Measurements from ENCODE around the gene BTN2A1. TPM values are rescaled to one million over a fixed set of nuclear protein-coding genes. Genes with fewer than 3 reads are reported as not detected.
A peak's percentile ranks its signal among the peaks of the same experiment; 100 is the strongest.

BTN2A1 gene
- total RNA-seq, 4 donors from 2014 or later, result 15.3 to 35.8 (median 20.7) TPM

DNA sequence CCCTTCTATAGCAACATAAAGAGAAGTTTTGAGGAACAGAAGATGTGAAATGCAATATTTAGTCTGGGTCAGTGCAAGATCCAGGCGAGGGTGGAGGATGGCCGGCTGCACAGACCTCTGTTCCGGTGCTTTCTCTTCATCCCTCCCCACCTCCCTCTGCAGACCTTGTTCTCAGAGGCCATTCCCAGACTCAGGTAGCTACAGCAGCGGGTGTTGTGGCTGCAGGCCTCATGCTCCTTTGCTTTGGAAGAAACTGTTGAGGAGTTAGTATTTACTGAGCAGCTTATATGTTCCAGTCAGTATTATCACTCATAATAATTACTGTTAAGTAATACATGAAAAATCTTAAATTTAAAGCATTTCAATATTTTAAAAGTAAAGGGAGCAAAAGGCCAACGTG, 15.8 kb upstream of the BTN2A1 start:
- in situ Hi-C loops (cut with MboI; ENCODE audit: low pct_ligation_motif_present in 1 of 4, low pct_unique_long_range_greater_than_20kb in 1 of 4, low sequenced_read_pairs in 3 of 4) (no loop called here), intact Hi-C loops (cut with DNase I; ENCODE audit: low total_unique reads) (no loop called here)
- WGBS, 2 donors (ENCODE audit: low coverage in 1 of 2), result 55 to 63% methylated on average over 4 to 5 of the region's 5 CpGs
- no peak for DNase-seq
- peak overlapping the region in 1 of 4 donors; percentile 61 for H3K4me3 ChIP-seq
- H3K36me3 ChIP-seq, result no peaks in the 10 kb centered on the region
- no peak overlapping the region for H3K27ac ChIP-seq
- no peaks in the 10 kb centered on the region for H3K9me3 ChIP-seq
- H3K27me3 ChIP-seq, result no peaks in the 10 kb centered on the region
- H3K4me1 ChIP-seq, result peaks cover 0 to 35% (median 11%) of the 10 kb centered on the region in 4 donors
- TF ChIP-seq, protein P1, sequence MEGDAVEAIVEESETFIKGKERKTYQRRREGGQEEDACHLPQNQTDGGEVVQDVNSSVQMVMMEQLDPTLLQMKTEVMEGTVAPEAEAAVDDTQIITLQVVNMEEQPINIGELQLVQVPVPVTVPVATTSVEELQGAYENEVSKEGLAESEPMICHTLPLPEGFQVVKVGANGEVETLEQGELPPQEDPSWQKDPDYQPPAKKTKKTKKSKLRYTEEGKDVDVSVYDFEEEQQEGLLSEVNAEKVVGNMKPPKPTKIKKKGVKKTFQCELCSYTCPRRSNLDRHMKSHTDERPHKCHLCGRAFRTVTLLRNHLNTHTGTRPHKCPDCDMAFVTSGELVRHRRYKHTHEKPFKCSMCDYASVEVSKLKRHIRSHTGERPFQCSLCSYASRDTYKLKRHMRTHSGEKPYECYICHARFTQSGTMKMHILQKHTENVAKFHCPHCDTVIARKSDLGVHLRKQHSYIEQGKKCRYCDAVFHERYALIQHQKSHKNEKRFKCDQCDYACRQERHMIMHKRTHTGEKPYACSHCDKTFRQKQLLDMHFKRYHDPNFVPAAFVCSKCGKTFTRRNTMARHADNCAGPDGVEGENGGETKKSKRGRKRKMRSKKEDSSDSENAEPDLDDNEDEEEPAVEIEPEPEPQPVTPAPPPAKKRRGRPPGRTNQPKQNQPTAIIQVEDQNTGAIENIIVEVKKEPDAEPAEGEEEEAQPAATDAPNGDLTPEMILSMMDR (IDR thresholded peaks at IDR 0.05), result no peak
- TF ChIP-seq POLR2AphosphoS5 (IDR thresholded peaks at IDR 0.05) (no peak), EP300 (IDR thresholded peaks at IDR 0.05; ENCODE audit: low read depth) (no peak)

DNA sequence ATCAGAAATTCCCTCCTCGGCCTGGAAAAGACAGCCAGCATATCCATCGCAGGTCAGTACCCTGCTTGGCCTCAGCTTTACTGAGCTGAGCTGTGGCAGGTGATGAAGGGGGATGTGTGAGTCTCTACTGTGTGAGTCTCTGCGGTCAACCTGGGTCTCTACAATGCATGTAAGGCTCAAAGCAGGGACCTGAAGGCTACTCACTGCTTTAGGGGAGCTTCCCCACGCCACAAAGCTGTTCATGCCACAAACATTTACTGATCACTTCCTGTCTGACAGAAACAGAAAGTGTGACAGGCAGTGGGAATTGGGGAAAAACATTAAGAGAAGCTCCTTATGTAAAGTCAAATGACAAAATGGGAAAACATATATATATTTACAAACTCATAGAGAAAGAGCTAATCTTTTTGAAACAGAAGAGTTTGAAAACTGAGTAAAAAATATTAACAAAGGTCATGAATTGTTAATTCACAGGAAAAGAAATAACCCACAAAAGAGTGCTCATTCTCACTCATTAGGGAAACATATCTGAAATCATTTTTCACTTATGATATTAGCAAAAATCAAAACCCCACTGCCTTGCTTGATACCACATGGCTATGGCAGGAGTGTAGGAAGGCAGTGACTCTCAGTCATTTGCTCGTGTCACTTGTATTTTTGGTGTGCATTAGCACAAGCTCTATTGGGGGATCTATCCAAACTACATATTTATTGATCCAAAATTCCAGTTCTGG, 11.7 kb upstream of the BTN2A1 start:
- Histone ChIP-seq H3K4me3 (no peak overlapping the region), H3K27me3 (no peaks in the 10 kb centered on the region), H3K27ac (no peak overlapping the region), H3K4me1 (peaks cover 0 to 24% (median 5%) of the 10 kb centered on the region in 4 donors), H3K9me3 (no peaks in the 10 kb centered on the region), H3K36me3 (peaks cover 0 to 7% (median 0%) of the 10 kb centered on the region in 4 donors)
- 67 to 80% methylated on average over 1 to 5 of the region's 5 CpGs for WGBS, 2 donors (ENCODE audit: low coverage in 1 of 2)
- intact Hi-C loops (cut with DNase I; ENCODE audit: low total_unique reads) (no loop called here), in situ Hi-C loops (cut with MboI; ENCODE audit: low pct_ligation_motif_present in 1 of 4, low pct_unique_long_range_greater_than_20kb in 1 of 4, low sequenced_read_pairs in 3 of 4) (no loop called here)
- TF ChIP-seq EP300 (IDR thresholded peaks at IDR 0.05; ENCODE audit: low read depth) (no peak), POLR2AphosphoS5 (IDR thresholded peaks at IDR 0.05) (no peak)
- DNase-seq, result no peak

DNA sequence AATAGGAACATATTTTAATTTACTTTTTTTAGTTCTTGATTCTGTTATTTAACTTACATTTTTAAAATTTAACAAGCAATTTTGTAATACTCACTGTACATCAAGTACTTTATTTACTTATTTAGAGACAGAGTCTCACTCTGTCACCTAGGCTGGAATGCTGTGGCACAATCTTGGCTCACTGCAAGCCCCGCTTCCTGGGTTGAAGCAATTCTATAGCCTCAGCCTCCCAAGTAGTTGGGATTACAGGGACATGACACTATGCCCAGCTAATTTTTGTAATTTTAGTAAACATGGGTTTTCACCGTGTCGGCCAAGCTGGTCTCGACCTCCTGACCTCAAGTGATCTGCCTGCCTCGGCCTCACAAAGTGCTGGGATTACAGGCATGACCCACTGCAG, 10.5 kb upstream of the BTN2A1 start:
- H3K27me3 ChIP-seq, result no peaks in the 10 kb centered on the region
- DNase-seq, result no peak
- H3K4me1 ChIP-seq, result peaks cover 0 to 12% (median 0%) of the 10 kb centered on the region in 4 donors
- H3K36me3 ChIP-seq, result peaks cover 0 to 7% (median 0%) of the 10 kb centered on the region in 4 donors
- no peak overlapping the region for H3K4me3 ChIP-seq
- H3K27ac ChIP-seq, result no peak overlapping the region
- WGBS, 2 donors (ENCODE audit: low coverage in 1 of 2), result 91 to 100% methylated on average over 2 to 5 of the region's 5 CpGs
- no peaks in the 10 kb centered on the region for H3K9me3 ChIP-seq
- TF ChIP-seq, protein P1 (IDR thresholded peaks at IDR 0.05), result no peak
- no peak for TF ChIP-seq EP300 (IDR thresholded peaks at IDR 0.05; ENCODE audit: low read depth)
- TF ChIP-seq POLR2A (IDR thresholded peaks at IDR 0.05), result no peak
- TF ChIP-seq POLR2AphosphoS5 (IDR thresholded peaks at IDR 0.05), result no peak
- in situ Hi-C loops (cut with MboI; ENCODE audit: low pct_ligation_motif_present in 1 of 4, low pct_unique_long_range_greater_than_20kb in 1 of 4, low sequenced_read_pairs in 3 of 4), result no loop called here
- intact Hi-C loops (cut with DNase I; ENCODE audit: low total_unique reads), result no loop called here

DNA sequence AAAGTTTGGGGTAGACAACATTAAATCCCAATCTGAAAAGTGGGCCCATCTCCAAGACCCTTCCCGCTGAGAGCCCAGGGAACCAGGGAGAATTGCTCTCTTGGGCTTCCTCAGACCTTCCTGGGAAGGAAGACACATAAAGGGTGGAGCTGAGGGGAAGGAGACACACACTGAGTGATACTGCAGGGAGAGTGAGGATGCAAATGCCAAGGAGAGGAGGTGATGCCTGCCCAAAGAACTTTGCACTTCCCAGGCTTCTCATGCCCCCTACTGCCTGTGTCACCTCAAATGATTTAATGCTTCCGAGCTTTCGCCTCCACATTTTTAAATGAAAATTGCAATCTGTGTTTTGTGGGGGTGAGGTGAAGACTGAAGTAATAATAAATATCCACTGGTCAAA, 7.5 kb upstream of the BTN2A1 start:
- intact Hi-C loops (cut with DNase I; ENCODE audit: low total_unique reads) (no loop called here), in situ Hi-C loops (cut with MboI; ENCODE audit: low pct_ligation_motif_present in 1 of 4, low pct_unique_long_range_greater_than_20kb in 1 of 4, low sequenced_read_pairs in 3 of 4) (loop anchor here in 1 of 4 donors (25.0 kb wide), 1 partner anchor 88 kb away; the partner anchor contains the start of gene BTN3A2)
- 95% methylated on average over 3 of the region's 3 CpGs; no CpG with 5 or more reads in 1 of the 2 donors for WGBS, 2 donors (ENCODE audit: low coverage in 1 of 2)
- TF ChIP-seq EP300 (IDR thresholded peaks at IDR 0.05; ENCODE audit: low read depth) (no peak), POLR2A (IDR thresholded peaks at IDR 0.05) (no peak), POLR2AphosphoS5 (IDR thresholded peaks at IDR 0.05) (no peak)
- TF ChIP-seq, protein P1 (IDR thresholded peaks at IDR 0.05), result no peak
- Histone ChIP-seq H3K4me1 (peaks cover 0 to 8% (median 0%) of the 10 kb centered on the region in 4 donors), H3K9me3 (no peaks in the 10 kb centered on the region), H3K36me3 (peaks cover 0 to 7% (median 0%) of the 10 kb centered on the region in 4 donors), H3K27ac (no peak overlapping the region), H3K27me3 (no peaks in the 10 kb centered on the region), H3K4me3 (no peak overlapping the region)
- DNase-seq, result no peak

All from transverse colon (tissue), 4 donors.